Spleen (tissue), 11 donors: ENCODE measurements around the gene GRAP2. TPM values are rescaled to one million over a fixed set of nuclear protein-coding genes. Genes with fewer than 3 reads are reported as not detected.

Experiments used
- DNase-seq: peaks from one replicate; pipeline ENCODE4 v3.0.0-alpha.2; 2020
- H3K27ac ChIP-seq, 8 donors: fragments of 200-600 bp; sonication (generic) in 7 of 8; 1 replicate in 4 of 8; 2 replicates in 4 of 8; pipeline versions ENCODE4 v1.5.0 to v1.8.0; 2016 to 2021; ENCODE audit warnings: inconsistent platforms in 4 of 8, mild to moderate bottlenecking in 4 of 8, moderate library complexity in 1 of 8
- H3K27me3 ChIP-seq, 7 donors: fragments of 200-600 bp; sonication (generic) in 6 of 7; replicated peaks in 1 of 7; 1 replicate in 4 of 7; 2 replicates in 3 of 7; pipeline versions ENCODE4 v1.5.0 to v1.8.0; 2016 to 2021; ENCODE audit warnings: inconsistent platforms in 3 of 7, mild to moderate bottlenecking in 1 of 7
- H3K36me3 ChIP-seq, 6 donors: fragments of 200-600 bp; sonication (generic) in 5 of 6; 1 replicate in 4 of 6; 2 replicates in 2 of 6; pipeline versions ENCODE4 v1.5.0 to v1.8.0; 2016 to 2021; ENCODE audit warnings: inconsistent platforms in 2 of 6
- H3K4me1 ChIP-seq, 6 donors: fragments of 200-600 bp; sonication (generic) in 5 of 6; 1 replicate in 3 of 6; 2 replicates in 3 of 6; pipeline versions ENCODE4 v1.5.0 to v1.8.0; 2016 to 2021; ENCODE audit warnings: inconsistent platforms in 3 of 6
- H3K4me3 ChIP-seq, 8 donors: fragments of 200-600 bp; sonication (generic) in 7 of 8; 1 replicate in 4 of 8; 2 replicates in 4 of 8; pipeline versions ENCODE4 v1.5.0 to v1.8.0; 2016 to 2021; ENCODE audit warnings: inconsistent platforms in 4 of 8, mild to moderate bottlenecking in 4 of 8, moderate library complexity in 2 of 8
- H3K9me3 ChIP-seq, 8 donors: fragments of 200-600 bp; sonication (generic) in 7 of 8; 1 replicate in 4 of 8; 2 replicates in 4 of 8; pipeline versions ENCODE4 v1.5.0 to v1.8.0; 2016 to 2021; ENCODE audit warnings: inconsistent platforms in 4 of 8
- CTCF ChIP-seq, 11 experiments: fragments of 200-600 bp in 7 of 11; fragments of 450-650 bp in 4 of 11; sonication (generic) in 4 of 11; IDR thresholded peaks in 8 of 11; conservative IDR thresholded peaks in 3 of 11; 1 replicate in 7 of 11; 2 replicates in 4 of 11; pipeline versions ENCODE4 v1.4.0 to v1.8.0; 2016 to 2021; ENCODE audit warnings: antibody characterized with exemption in 11 of 11, inconsistent platforms in 4 of 11, mild to moderate bottlenecking in 1 of 11
- POLR2A ChIP-seq, 3 donors: fragments of 450-650 bp; IDR thresholded peaks; one replicate each; pipeline ENCODE4 v1.5.1; 2017; ENCODE audit warnings: antibody characterized with exemption in 3 of 3, mild to moderate bottlenecking in 1 of 3
- POLR2AphosphoS5 ChIP-seq, 3 donors: sonication (generic); formaldehyde crosslinking; IDR thresholded peaks; one replicate each; pipeline ENCODE4 v1.5.1; 2017; ENCODE audit warnings: antibody characterized with exemption in 3 of 3
- WGBS, 5 donors: extraction: QIAGEN DNeasy Blood & Tissue Kit in 3 of 5; methylation state at CpG; one replicate each; pipeline versions ENCODE4 v1.1.5 to v1.1.7; 2013 to 2018; 5-methylcytosine and 5-hydroxymethylcytosine counted together
- intact Hi-C: fragments of 100-400 bp; cut with DNase I; formaldehyde crosslinking; loops from one replicate; pipeline ENCODE4 v1.15.0; 2023; ENCODE audit warnings: low total_unique reads
- polyA plus RNA-seq, 3 donors: library from polyadenylated mRNA; stranded (reverse); fragments of 200-250 nt; gene quantifications; one replicate each; pipeline ENCODE4 v1.2.1, GENCODE V29; 2013
- total RNA-seq, 7 donors: library from RNA; depleted of rRNA in 3 of 7; stranded (reverse); fragments of >200 nt in 3 of 7; fragmentation: NEBNext Ultra II Directional in 4 of 7; extraction: Animal tissue kit (Norgen Biotek cat#: 25700) in 4 of 7; gene quantifications; one replicate each; pipeline versions ENCODE4 v1.1.0 to v1.2.1, GENCODE V29; 2016 to 2021
- donor health status: healthy with polysubstance abuse.
- donor health status: DM: no; HTN: no; CAD: no; lungs with moderate emphysema.
- donor health status: DM: no; HTN: no; CAD: no.
- donor health status: Bipolar disorder and iron deficiency.
- donor health status: healthy.
- donor health status: DM: no; HTN: no; CAD: no.
- donor health status: DM: yes; HTN: yes; CAD: no.

The GRAP2 gene
- total and polyA plus RNA-seq, 10 donors = 3.1 to 40.3 (median 29.8) TPM

GRCh38 chr22:39932918-39933649 lies 32.2 kb downstream of the GRAP2 start:
- TF ChIP-seq POLR2AphosphoS5 (IDR thresholded peaks at IDR 0.05) = no peak
- TF ChIP-seq CTCF (IDR thresholded peaks at IDR 0.05 in 8 of 11, conservative IDR thresholded peaks at IDR 0.05 in 3 of 11) = peak in 10 of 11 experiments; percentile 35 to 70 (median 48)
- no peaks in the 10 kb centered on the region for H3K36me3 ChIP-seq
- H3K27ac ChIP-seq = peak overlapping the region in 5 of 8 donors; percentile 2 to 66 (median 61)
- H3K27me3 ChIP-seq = no peaks in the 10 kb centered on the region
- intact Hi-C loops = no loop called here
- peaks cover 2 to 100% (median 73%) of the 10 kb centered on the region in 6 donors for H3K4me1 ChIP-seq
- DNase-seq = no peak
- no peaks in the 10 kb centered on the region for H3K9me3 ChIP-seq
- 76 to 84% (median 81%) methylated on average over 7 of the region's 7 CpGs for WGBS, 5 donors
- no peak overlapping the region for H3K4me3 ChIP-seq

DNA sequence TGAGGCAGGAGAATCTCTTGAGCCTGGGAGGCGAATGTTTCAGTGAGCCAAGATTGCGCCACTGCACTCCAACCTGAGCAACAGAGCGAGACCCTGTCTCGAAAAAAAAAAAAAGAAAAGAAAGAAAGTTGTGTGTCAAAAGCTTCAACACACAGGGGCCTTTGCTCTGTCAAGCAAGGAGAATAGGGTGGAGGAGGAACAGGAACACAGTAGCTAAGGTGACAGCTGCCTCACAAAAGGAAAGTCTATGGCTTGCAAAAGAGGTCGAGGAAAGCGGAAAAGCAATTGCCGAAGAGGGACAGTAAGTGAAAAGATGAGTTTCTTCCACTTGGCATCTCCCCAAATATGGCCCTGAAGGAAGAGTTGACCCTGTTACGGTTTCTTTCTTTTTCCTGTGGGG lies 32.9 kb downstream of the GRAP2 start:
- no peaks in the 10 kb centered on the region for H3K9me3 ChIP-seq
- no peaks in the 10 kb centered on the region for H3K27me3 ChIP-seq
- H3K4me1 ChIP-seq = peaks cover 2 to 100% (median 69%) of the 10 kb centered on the region in 6 donors
- no peaks in the 10 kb centered on the region for H3K36me3 ChIP-seq
- DNase-seq = no peak
- peak overlapping the region in 1 of 8 donors; percentile 8 for H3K4me3 ChIP-seq
- intact Hi-C loops = no loop called here
- H3K27ac ChIP-seq = peak overlapping the region in 7 of 8 donors; percentile 2 to 66 (median 15)
- WGBS, 5 donors = 47 to 57% (median 54%) methylated on average over 8 of the region's 8 CpGs
- TF ChIP-seq POLR2A (IDR thresholded peaks at IDR 0.05) (no peak), POLR2AphosphoS5 (IDR thresholded peaks at IDR 0.05) (no peak), CTCF (IDR thresholded peaks at IDR 0.05 in 8 of 11, conservative IDR thresholded peaks at IDR 0.05 in 3 of 11) (no peak)

GRCh38 chr22:39935116-39935515 lies 34.2 kb downstream of the GRAP2 start:
- WGBS, 5 donors = 65 to 82% (median 81%) methylated on average over 4 of the region's 4 CpGs
- Histone ChIP-seq H3K4me3 (no peak overlapping the region), H3K27me3 (no peaks in the 10 kb centered on the region), H3K27ac (peak overlapping the region in 3 of 8 donors; percentile 43 to 61 (median 46)), H3K9me3 (no peaks in the 10 kb centered on the region), H3K4me1 (peaks cover 2 to 92% (median 59%) of the 10 kb centered on the region in 6 donors), H3K36me3 (no peaks in the 10 kb centered on the region)
- intact Hi-C loops = loop anchor here (5.0 kb wide), 1 partner anchor 38 kb away; no protein-coding TSS in a partner anchor
- TF ChIP-seq POLR2A (IDR thresholded peaks at IDR 0.05) = no peak
- no peak for TF ChIP-seq CTCF (IDR thresholded peaks at IDR 0.05 in 8 of 11, conservative IDR thresholded peaks at IDR 0.05 in 3 of 11)
- no peak for TF ChIP-seq POLR2AphosphoS5 (IDR thresholded peaks at IDR 0.05)
- DNase-seq = no peak

- H3K9me3 ChIP-seq = no peaks in the 10 kb centered on the region
- peak overlapping the region in 4 of 8 donors; percentile 43 to 61 (median 46) for H3K27ac ChIP-seq
- H3K4me3 ChIP-seq = no peak overlapping the region
- intact Hi-C loops = loop anchor here (5.0 kb wide), 1 partner anchor 38 kb away; no protein-coding TSS in a partner anchor
- 72 to 80% (median 75%) methylated on average over 6 of the region's 6 CpGs for WGBS, 5 donors
- H3K36me3 ChIP-seq = no peaks in the 10 kb centered on the region
- no peaks in the 10 kb centered on the region for H3K27me3 ChIP-seq
- no peak for TF ChIP-seq CTCF (IDR thresholded peaks at IDR 0.05 in 8 of 11, conservative IDR thresholded peaks at IDR 0.05 in 3 of 11)
- no peak for TF ChIP-seq POLR2AphosphoS5 (IDR thresholded peaks at IDR 0.05)
- no peak for TF ChIP-seq POLR2A (IDR thresholded peaks at IDR 0.05)
- DNase-seq = no peak
- H3K4me1 ChIP-seq = peaks cover 2 to 87% (median 61%) of the 10 kb centered on the region in 6 donors
Observed at GRCh38 chr22:39935612-39936011, 34.7 kb downstream of the GRAP2 start.
